ENCODE measurements around the gene HEBP2.

DNA sequence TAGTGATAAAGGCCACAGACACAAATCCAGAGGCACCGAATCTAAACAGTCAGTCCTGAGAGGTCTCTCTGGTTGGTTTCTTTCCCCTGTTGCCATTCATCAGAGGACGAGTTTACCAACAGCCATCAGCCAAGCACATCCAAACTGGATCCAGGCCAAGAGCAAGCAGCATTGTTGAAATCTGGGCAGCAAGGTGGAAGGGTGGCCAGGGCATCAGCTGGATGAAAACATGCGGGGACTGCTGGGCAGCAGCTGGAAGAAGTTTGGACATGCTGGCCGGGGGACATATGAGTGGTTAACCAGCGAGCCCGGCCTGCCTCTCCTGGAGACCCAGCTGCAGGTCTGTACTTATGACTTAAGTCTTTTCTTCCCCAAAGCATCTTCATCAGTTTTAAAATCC is 26.2 kb upstream of the HEBP2 start, which contains the start of gene SMIM28:
- TF ChIP-seq POLR2AphosphoS5 (IDR thresholded peaks at IDR 0.05; ENCODE audit: insufficient read depth, low read depth, low read length) (no peak), MAX (IDR thresholded peaks at IDR 0.05; ENCODE audit: insufficient read depth, insufficient read length) (no peak)

Measured in endothelial cell of umbilical vein (primary cell).